WTC11 (cell line): Measurements from ENCODE around the gene RPS6KC1. TPM values are rescaled to one million over a fixed set of nuclear protein-coding genes. Genes with fewer than 3 reads are reported as not detected.

Experiments
- ATAC-seq: fragments of 200-7000 bp; cut with Tn5 transposase; 2 replicates; pipeline ENCODE4 v1.10.0; 2021; ENCODE audit warnings: mild to moderate bottlenecking, moderate library complexity
- CTCF ChIA-PET: fragments of 300-600 bp; sonication (Branson Sonifier 250); formaldehyde crosslinking; loops from one replicate; lab custom pipeline; 2021; ENCODE audit warnings: antibody characterized with exemption; lab: Charles Lee
- POLR2A ChIA-PET: fragments of 350-600 bp; sonication (Branson Sonifier 250); formaldehyde crosslinking; loops from one replicate; lab custom pipeline; 2021; ENCODE audit warnings: antibody characterized with exemption; lab: Charles Lee
- DNase-seq: peaks from one replicate; pipeline ENCODE4 v3.0.0; 2021; ENCODE audit warnings: low spot score
- H3K27ac Mint-ChIP-seq: 2 replicates; pipeline ENCODE4 v1.8.0; 2021; ENCODE audit warnings: mixed read lengths
- H3K27me3 Mint-ChIP-seq: 2 replicates; pipeline ENCODE4 v1.8.0; 2021; ENCODE audit warnings: low read depth, mild to moderate bottlenecking, moderate library complexity, mixed read lengths
- H3K36me3 Mint-ChIP-seq: 2 replicates; pipeline ENCODE4 v1.8.0; 2021; ENCODE audit warnings: mixed read lengths
- H3K4me1 Mint-ChIP-seq: 2 replicates; pipeline ENCODE4 v1.8.0; 2022; ENCODE audit warnings: mixed read lengths
- H3K4me3 Mint-ChIP-seq: 2 replicates; pipeline ENCODE4 v1.8.0; 2021; ENCODE audit warnings: mild to moderate bottlenecking, moderate library complexity, mixed read lengths
- H3K9me3 Mint-ChIP-seq: 2 replicates; pipeline ENCODE4 v1.8.0; 2021; ENCODE audit warnings: mixed read lengths
- ELF4 ChIP-seq: sonication (generic); formaldehyde crosslinking; IDR thresholded peaks from 2 replicates; pipeline ENCODE4 v1.8.1; 2022; ENCODE audit warnings: low read depth, mild to moderate bottlenecking, moderate library complexity, missing genetic modification reagents
- FOXJ3 ChIP-seq: sonication (generic); formaldehyde crosslinking; IDR thresholded peaks from 2 replicates; pipeline ENCODE4 v1.9.0; 2021; ENCODE audit warnings: missing genetic modification reagents, mild to moderate bottlenecking, borderline replicate concordance
- GRHL2 ChIP-seq: fragments of 250-450 bp; sonication (Bioruptor Pico); IDR thresholded peaks from 2 replicates; pipeline ENCODE4 v1.8.0; 2022; ENCODE audit warnings: mild to moderate bottlenecking, moderate library complexity; ENCODE audit not compliant: insufficient replicate concordance, severe bottlenecking
- JAZF1 ChIP-seq: fragments of 250-450 bp; sonication (Bioruptor Pico); IDR thresholded peaks from 2 replicates; pipeline ENCODE4 v1.9.0; 2021; ENCODE audit warnings: moderate library complexity, mild to moderate bottlenecking, inconsistent platforms
- NFE2L1 ChIP-seq: sonication (generic); formaldehyde crosslinking; IDR thresholded peaks from 2 replicates; pipeline ENCODE4 v1.8.1; 2023; ENCODE audit warnings: missing genetic modification reagents
- NR1H2 ChIP-seq: sonication (generic); formaldehyde crosslinking; IDR thresholded peaks from 2 replicates; pipeline ENCODE4 v1.9.0; 2021; ENCODE audit warnings: mild to moderate bottlenecking, moderate library complexity, missing genetic modification reagents
- RORB ChIP-seq: fragments of 250-450 bp; sonication (Bioruptor Pico); IDR thresholded peaks from 2 replicates; pipeline ENCODE4 v1.9.0; 2021; ENCODE audit warnings: mild to moderate bottlenecking
- SMAD3 ChIP-seq: sonication (generic); formaldehyde crosslinking; IDR thresholded peaks from 2 replicates; pipeline ENCODE4 v1.8.0; 2022; ENCODE audit warnings: missing genetic modification reagents, mild to moderate bottlenecking, borderline replicate concordance
- ZNF121 ChIP-seq: sonication (generic); formaldehyde crosslinking; IDR thresholded peaks from 2 replicates; pipeline ENCODE4 v1.8.0; 2023; ENCODE audit warnings: missing genetic modification reagents
- ZNF263 ChIP-seq: sonication (generic); formaldehyde crosslinking; IDR thresholded peaks from 2 replicates; pipeline ENCODE4 v1.8.1; 2022; ENCODE audit warnings: low read depth, mild to moderate bottlenecking, moderate library complexity, missing genetic modification reagents
- ZNF423 ChIP-seq: fragments of 250-450 bp; sonication (Bioruptor Pico); IDR thresholded peaks from 2 replicates; pipeline ENCODE4 v2.1.2; 2022; ENCODE audit warnings: mild to moderate bottlenecking, moderate library complexity
- total RNA-seq: library from RNA; stranded (reverse); gene quantifications from 3 replicates; pipeline ENCODE4 v1.2.3, GENCODE V29; 2021
- TF ChIP-seq, protein P1 (sequence below): fragments of 250-450 bp; sonication (Bioruptor Pico); IDR thresholded peaks from 2 replicates; pipeline ENCODE4 v1.9.0; 2021; ENCODE audit warnings: moderate library complexity, mild to moderate bottlenecking, inconsistent platforms, borderline replicate concordance
- TF ChIP-seq, protein P2 (sequence below): sonication (generic); formaldehyde crosslinking; IDR thresholded peaks from 2 replicates; pipeline ENCODE4 v1.8.0; 2023; ENCODE audit warnings: mild to moderate bottlenecking, missing genetic modification reagents
- TF ChIP-seq, protein P3 (sequence below): sonication (generic); formaldehyde crosslinking; conservative IDR thresholded peaks from 2 replicates; pipeline ENCODE4 v1.8.1; 2023; ENCODE audit warnings: mild to moderate bottlenecking, low read depth, missing genetic modification reagents, moderate library complexity
- TF ChIP-seq, protein P4 (sequence below): sonication (generic); formaldehyde crosslinking; IDR thresholded peaks from 2 replicates; pipeline ENCODE4 v1.8.0; 2022; ENCODE audit warnings: mild to moderate bottlenecking, missing genetic modification reagents
- TF ChIP-seq, protein P5 (sequence below): fragments of 250-450 bp; sonication (Bioruptor Pico); IDR thresholded peaks from 2 replicates; pipeline ENCODE4 v2.1.2; 2022; ENCODE audit warnings: mild to moderate bottlenecking, moderate library complexity
- TF ChIP-seq, protein P6 (sequence below): sonication (generic); formaldehyde crosslinking; IDR thresholded peaks from 2 replicates; pipeline ENCODE4 v1.8.1; 2023; ENCODE audit warnings: mild to moderate bottlenecking, missing genetic modification reagents, moderate library complexity
- TF ChIP-seq, protein P7 (sequence below): sonication (generic); formaldehyde crosslinking; IDR thresholded peaks from 2 replicates; pipeline ENCODE4 v1.8.1; 2022; ENCODE audit warnings: low read depth, missing genetic modification reagents, borderline replicate concordance
- TF ChIP-seq, protein P8 (sequence below): fragments of 250-450 bp; sonication (Bioruptor Pico); IDR thresholded peaks from 2 replicates; pipeline ENCODE4 v1.9.0; 2021; ENCODE audit warnings: mild to moderate bottlenecking

Gene RPS6KC1
- total RNA-seq, 1 experiment from 2014 or later = 17.4 TPM

DNA sequence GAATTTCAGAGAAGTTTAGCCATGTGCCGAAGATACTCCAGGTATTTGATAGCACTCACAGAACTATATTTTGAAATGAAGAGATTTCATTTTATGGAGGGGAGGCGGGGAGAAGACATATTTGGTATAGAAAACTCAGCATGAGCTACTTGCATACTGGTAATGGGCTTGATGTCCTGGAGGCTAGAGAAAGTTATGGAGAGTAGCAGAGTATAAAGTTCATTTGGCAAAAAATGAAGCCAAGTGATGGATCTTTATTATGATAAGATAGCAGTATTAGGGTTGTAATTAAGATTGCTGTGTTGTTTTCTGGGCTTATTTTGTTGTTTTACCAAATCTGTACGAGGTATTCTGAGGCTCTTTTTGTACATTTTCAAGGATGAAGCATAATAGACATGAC, 72.0 kb downstream of the RPS6KC1 start:
- CTCF ChIA-PET = interaction anchor here (0.6 to 1.1 kb wide), 2 partner anchors 13 to 1000 kb away, joined by 3 to 4 read pairs; no protein-coding TSS in a partner anchor
- Mint-ChIP-seq H3K4me1 (no peaks in the 10 kb centered on the region), H3K36me3 (peaks cover 5% of the 10 kb centered on the region; the same call in 1 of the 2 replicates), H3K27me3 (no peaks in the 10 kb centered on the region), H3K4me3 (no peak overlapping the region), H3K27ac (no peak overlapping the region), H3K9me3 (peaks cover 5% of the 10 kb centered on the region; the same call in 1 of the 2 replicates)
- TF ChIP-seq FOXJ3 = no peak
- TF ChIP-seq ZNF263 (CRISPR knock-in tag) = no peak
- no peak for TF ChIP-seq GRHL2
- TF ChIP-seq ZNF121 (CRISPR knock-in tag) = no peak
- no peak for TF ChIP-seq ZNF423 (CRISPR knock-in tag)
- TF ChIP-seq, protein P1, sequence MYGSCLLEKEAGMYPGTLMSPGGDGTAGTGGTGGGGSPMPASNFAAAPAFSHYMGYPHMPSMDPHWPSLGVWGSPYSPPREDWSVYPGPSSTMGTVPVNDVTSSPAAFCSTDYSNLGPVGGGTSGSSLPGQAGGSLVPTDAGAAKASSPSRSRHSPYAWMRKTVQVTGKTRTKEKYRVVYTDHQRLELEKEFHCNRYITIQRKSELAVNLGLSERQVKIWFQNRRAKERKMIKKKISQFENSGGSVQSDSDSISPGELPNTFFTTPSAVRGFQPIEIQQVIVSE (CRISPR knock-in tag) = no peak
- TF ChIP-seq, protein P2, sequence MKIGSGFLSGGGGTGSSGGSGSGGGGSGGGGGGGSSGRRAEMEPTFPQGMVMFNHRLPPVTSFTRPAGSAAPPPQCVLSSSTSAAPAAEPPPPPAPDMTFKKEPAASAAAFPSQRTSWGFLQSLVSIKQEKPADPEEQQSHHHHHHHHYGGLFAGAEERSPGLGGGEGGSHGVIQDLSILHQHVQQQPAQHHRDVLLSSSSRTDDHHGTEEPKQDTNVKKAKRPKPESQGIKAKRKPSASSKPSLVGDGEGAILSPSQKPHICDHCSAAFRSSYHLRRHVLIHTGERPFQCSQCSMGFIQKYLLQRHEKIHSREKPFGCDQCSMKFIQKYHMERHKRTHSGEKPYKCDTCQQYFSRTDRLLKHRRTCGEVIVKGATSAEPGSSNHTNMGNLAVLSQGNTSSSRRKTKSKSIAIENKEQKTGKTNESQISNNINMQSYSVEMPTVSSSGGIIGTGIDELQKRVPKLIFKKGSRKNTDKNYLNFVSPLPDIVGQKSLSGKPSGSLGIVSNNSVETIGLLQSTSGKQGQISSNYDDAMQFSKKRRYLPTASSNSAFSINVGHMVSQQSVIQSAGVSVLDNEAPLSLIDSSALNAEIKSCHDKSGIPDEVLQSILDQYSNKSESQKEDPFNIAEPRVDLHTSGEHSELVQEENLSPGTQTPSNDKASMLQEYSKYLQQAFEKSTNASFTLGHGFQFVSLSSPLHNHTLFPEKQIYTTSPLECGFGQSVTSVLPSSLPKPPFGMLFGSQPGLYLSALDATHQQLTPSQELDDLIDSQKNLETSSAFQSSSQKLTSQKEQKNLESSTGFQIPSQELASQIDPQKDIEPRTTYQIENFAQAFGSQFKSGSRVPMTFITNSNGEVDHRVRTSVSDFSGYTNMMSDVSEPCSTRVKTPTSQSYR = no peak
- TF ChIP-seq SMAD3 (CRISPR knock-in tag) = no peak
- no peak for TF ChIP-seq ELF4
- TF ChIP-seq, protein P3, sequence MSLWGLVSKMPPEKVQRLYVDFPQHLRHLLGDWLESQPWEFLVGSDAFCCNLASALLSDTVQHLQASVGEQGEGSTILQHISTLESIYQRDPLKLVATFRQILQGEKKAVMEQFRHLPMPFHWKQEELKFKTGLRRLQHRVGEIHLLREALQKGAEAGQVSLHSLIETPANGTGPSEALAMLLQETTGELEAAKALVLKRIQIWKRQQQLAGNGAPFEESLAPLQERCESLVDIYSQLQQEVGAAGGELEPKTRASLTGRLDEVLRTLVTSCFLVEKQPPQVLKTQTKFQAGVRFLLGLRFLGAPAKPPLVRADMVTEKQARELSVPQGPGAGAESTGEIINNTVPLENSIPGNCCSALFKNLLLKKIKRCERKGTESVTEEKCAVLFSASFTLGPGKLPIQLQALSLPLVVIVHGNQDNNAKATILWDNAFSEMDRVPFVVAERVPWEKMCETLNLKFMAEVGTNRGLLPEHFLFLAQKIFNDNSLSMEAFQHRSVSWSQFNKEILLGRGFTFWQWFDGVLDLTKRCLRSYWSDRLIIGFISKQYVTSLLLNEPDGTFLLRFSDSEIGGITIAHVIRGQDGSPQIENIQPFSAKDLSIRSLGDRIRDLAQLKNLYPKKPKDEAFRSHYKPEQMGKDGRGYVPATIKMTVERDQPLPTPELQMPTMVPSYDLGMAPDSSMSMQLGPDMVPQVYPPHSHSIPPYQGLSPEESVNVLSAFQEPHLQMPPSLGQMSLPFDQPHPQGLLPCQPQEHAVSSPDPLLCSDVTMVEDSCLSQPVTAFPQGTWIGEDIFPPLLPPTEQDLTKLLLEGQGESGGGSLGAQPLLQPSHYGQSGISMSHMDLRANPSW = no peak
- TF ChIP-seq, protein P4, sequence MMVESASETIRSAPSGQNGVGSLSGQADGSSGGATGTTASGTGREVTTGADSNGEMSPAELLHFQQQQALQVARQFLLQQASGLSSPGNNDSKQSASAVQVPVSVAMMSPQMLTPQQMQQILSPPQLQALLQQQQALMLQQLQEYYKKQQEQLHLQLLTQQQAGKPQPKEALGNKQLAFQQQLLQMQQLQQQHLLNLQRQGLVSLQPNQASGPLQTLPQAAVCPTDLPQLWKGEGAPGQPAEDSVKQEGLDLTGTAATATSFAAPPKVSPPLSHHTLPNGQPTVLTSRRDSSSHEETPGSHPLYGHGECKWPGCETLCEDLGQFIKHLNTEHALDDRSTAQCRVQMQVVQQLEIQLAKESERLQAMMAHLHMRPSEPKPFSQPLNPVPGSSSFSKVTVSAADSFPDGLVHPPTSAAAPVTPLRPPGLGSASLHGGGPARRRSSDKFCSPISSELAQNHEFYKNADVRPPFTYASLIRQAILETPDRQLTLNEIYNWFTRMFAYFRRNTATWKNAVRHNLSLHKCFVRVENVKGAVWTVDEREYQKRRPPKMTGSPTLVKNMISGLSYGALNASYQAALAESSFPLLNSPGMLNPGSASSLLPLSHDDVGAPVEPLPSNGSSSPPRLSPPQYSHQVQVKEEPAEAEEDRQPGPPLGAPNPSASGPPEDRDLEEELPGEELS = no peak
- TF ChIP-seq, protein P5, sequence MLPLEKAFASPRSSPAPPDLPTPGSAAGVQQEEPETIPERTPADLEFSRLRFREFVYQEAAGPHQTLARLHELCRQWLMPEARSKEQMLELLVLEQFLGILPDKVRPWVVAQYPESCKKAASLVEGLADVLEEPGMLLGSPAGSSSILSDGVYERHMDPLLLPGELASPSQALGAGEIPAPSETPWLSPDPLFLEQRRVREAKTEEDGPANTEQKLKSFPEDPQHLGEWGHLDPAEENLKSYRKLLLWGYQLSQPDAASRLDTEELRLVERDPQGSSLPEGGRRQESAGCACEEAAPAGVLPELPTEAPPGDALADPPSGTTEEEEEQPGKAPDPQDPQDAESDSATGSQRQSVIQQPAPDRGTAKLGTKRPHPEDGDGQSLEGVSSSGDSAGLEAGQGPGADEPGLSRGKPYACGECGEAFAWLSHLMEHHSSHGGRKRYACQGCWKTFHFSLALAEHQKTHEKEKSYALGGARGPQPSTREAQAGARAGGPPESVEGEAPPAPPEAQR (CRISPR knock-in tag) = no peak
- TF ChIP-seq NR1H2 (CRISPR knock-in tag) = no peak
- TF ChIP-seq, protein P6, sequence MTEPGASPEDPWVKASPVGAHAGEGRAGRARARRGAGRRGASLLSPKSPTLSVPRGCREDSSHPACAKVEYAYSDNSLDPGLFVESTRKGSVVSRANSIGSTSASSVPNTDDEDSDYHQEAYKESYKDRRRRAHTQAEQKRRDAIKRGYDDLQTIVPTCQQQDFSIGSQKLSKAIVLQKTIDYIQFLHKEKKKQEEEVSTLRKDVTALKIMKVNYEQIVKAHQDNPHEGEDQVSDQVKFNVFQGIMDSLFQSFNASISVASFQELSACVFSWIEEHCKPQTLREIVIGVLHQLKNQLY (CRISPR knock-in tag) = no peak
- TF ChIP-seq, protein P7, sequence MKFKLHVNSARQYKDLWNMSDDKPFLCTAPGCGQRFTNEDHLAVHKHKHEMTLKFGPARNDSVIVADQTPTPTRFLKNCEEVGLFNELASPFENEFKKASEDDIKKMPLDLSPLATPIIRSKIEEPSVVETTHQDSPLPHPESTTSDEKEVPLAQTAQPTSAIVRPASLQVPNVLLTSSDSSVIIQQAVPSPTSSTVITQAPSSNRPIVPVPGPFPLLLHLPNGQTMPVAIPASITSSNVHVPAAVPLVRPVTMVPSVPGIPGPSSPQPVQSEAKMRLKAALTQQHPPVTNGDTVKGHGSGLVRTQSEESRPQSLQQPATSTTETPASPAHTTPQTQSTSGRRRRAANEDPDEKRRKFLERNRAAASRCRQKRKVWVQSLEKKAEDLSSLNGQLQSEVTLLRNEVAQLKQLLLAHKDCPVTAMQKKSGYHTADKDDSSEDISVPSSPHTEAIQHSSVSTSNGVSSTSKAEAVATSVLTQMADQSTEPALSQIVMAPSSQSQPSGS (CRISPR knock-in tag) = no peak
- TF ChIP-seq NFE2L1 (CRISPR knock-in tag) = no peak
- no peak for TF ChIP-seq JAZF1 (CRISPR knock-in tag)
- no peak for TF ChIP-seq RORB
- TF ChIP-seq, protein P8, sequence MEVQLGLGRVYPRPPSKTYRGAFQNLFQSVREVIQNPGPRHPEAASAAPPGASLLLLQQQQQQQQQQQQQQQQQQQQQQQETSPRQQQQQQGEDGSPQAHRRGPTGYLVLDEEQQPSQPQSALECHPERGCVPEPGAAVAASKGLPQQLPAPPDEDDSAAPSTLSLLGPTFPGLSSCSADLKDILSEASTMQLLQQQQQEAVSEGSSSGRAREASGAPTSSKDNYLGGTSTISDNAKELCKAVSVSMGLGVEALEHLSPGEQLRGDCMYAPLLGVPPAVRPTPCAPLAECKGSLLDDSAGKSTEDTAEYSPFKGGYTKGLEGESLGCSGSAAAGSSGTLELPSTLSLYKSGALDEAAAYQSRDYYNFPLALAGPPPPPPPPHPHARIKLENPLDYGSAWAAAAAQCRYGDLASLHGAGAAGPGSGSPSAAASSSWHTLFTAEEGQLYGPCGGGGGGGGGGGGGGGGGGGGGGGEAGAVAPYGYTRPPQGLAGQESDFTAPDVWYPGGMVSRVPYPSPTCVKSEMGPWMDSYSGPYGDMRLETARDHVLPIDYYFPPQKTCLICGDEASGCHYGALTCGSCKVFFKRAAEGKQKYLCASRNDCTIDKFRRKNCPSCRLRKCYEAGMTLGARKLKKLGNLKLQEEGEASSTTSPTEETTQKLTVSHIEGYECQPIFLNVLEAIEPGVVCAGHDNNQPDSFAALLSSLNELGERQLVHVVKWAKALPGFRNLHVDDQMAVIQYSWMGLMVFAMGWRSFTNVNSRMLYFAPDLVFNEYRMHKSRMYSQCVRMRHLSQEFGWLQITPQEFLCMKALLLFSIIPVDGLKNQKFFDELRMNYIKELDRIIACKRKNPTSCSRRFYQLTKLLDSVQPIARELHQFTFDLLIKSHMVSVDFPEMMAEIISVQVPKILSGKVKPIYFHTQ (CRISPR knock-in tag) = no peak
- POLR2A ChIA-PET = no interaction called here
- no peak for DNase-seq
- no peak for ATAC-seq
